CD14-positive monocyte (primary cell): ENCODE data around the gene SLC24A3. TPM values are rescaled to one million over a fixed set of nuclear protein-coding genes. Genes with fewer than 3 reads are reported as not detected.

Source experiments
- DNase-seq, 3 donors: peaks; one replicate each; pipeline ENCODE4 v3.0.0-alpha.2; 2011 to 2022
- H2AFZ ChIP-seq: 2 replicates; pipeline ENCODE4 v1.6.0; 2012; ENCODE audit warnings: mild to moderate bottlenecking, low read depth, low read length, inconsistent platforms; ENCODE audit not compliant: insufficient read depth, poor library complexity, severe bottlenecking
- H3K27ac ChIP-seq, 2 donors: 1 replicate in 1 of 2; 2 replicates in 1 of 2; pipeline ENCODE4 v1.5.1; 2012 to 2013; ENCODE audit warnings: low read length in 2 of 2, control low read depth in 1 of 2, inconsistent platforms in 1 of 2, low read depth in 1 of 2, mild to moderate bottlenecking in 1 of 2
- H3K27me3 ChIP-seq, 2 donors: one replicate each; pipeline versions ENCODE4 v1.6.0 to v1.6.1; 2011 to 2013; ENCODE audit warnings: low read length in 2 of 2; ENCODE audit not compliant: control insufficient read depth in 2 of 2, insufficient read depth in 2 of 2
- H3K36me3 ChIP-seq, 2 donors: replicated peaks in 1 of 2; 1 replicate in 1 of 2; 2 replicates in 1 of 2; pipeline versions ENCODE4 v1.5.1 to v1.6.1; 2012 to 2013; ENCODE audit warnings: low read length in 2 of 2, control low read depth in 1 of 2, inconsistent platforms in 1 of 2, mild to moderate bottlenecking in 1 of 2; ENCODE audit not compliant: insufficient read depth in 2 of 2, control insufficient read depth in 1 of 2
- H3K4me1 ChIP-seq, 2 donors: 1 replicate in 1 of 2; 2 replicates in 1 of 2; pipeline versions ENCODE4 v1.5.1 to v1.6.1; 2012 to 2013; ENCODE audit warnings: low read length in 2 of 2, control low read depth in 1 of 2, inconsistent platforms in 1 of 2, mild to moderate bottlenecking in 1 of 2, moderate library complexity in 1 of 2; ENCODE audit not compliant: insufficient read depth in 2 of 2, control insufficient read depth in 1 of 2
- H3K4me2 ChIP-seq: replicated peaks from 2 replicates; pipeline ENCODE3; 2012; ENCODE audit warnings: low read length, moderate library complexity, mild to moderate bottlenecking; ENCODE audit not compliant: poor library complexity, severe bottlenecking; ENCODE audit errors: extremely low read depth
- H3K4me3 ChIP-seq, 3 experiments: fragments of 200-600 bp in 1 of 3; sonication (generic) in 1 of 3; replicated peaks in 1 of 3; 1 replicate in 2 of 3; 2 replicates in 1 of 3; pipeline ENCODE4 v1.5.1; 2011 to 2013; ENCODE audit warnings: low read length in 3 of 3, mild to moderate bottlenecking in 3 of 3, control low read depth in 2 of 3, low read depth in 2 of 3, inconsistent platforms in 1 of 3, moderate library complexity in 1 of 3
- H3K79me2 ChIP-seq: 2 replicates; pipeline ENCODE4 v1.6.0; 2012; ENCODE audit warnings: mild to moderate bottlenecking, control low read depth, inconsistent platforms, low read length, moderate library complexity; ENCODE audit not compliant: insufficient read depth
- H3K9ac ChIP-seq: 2 replicates; pipeline ENCODE4 v1.6.0; 2017; ENCODE audit warnings: low read length, mild to moderate bottlenecking; ENCODE audit not compliant: insufficient read depth, poor library complexity, severe bottlenecking
- H3K9me3 ChIP-seq, 2 donors: replicated peaks in 1 of 2; 1 replicate in 1 of 2; 2 replicates in 1 of 2; pipeline versions ENCODE4 v1.5.1 to v1.6.1; 2012 to 2013; ENCODE audit warnings: low read length in 2 of 2, control low read depth in 1 of 2; ENCODE audit not compliant: control insufficient read depth in 1 of 2, insufficient read depth in 1 of 2
- H4K20me1 ChIP-seq: 2 replicates; pipeline ENCODE4 v1.6.0; 2012; ENCODE audit warnings: mild to moderate bottlenecking, low read length, control low read depth, moderate library complexity; ENCODE audit not compliant: insufficient read depth
- H3K27ac Mint-ChIP-seq, 7 donors: one replicate each; pipeline ENCODE4 v1.8.0; 2020; ENCODE audit warnings: mild to moderate bottlenecking in 7 of 7, mixed read lengths in 7 of 7, moderate library complexity in 6 of 7, inconsistent platforms in 2 of 7
- H3K27me3 Mint-ChIP-seq, 3 donors: one replicate each; pipeline ENCODE4 v1.8.0; 2021 to 2022; ENCODE audit warnings: low read depth in 3 of 3, mild to moderate bottlenecking in 3 of 3, mixed read lengths in 3 of 3, moderate library complexity in 3 of 3, inconsistent platforms in 1 of 3
- H3K36me3 Mint-ChIP-seq, 2 donors: one replicate each; pipeline ENCODE4 v1.8.0; 2020; ENCODE audit warnings: mixed read lengths in 2 of 2, inconsistent platforms in 1 of 2, mild to moderate bottlenecking in 1 of 2
- H3K4me1 Mint-ChIP-seq: one replicate; pipeline ENCODE4 v1.8.0; 2020; ENCODE audit warnings: mild to moderate bottlenecking, mixed read lengths
- H3K4me3 Mint-ChIP-seq, 2 donors: one replicate each; pipeline ENCODE4 v1.8.0; 2020; ENCODE audit warnings: mild to moderate bottlenecking in 2 of 2, mixed read lengths in 2 of 2, moderate library complexity in 1 of 2
- H3K9me3 Mint-ChIP-seq, 7 donors: one replicate each; pipeline ENCODE4 v1.8.0; 2020 to 2022; ENCODE audit warnings: mixed read lengths in 7 of 7, mild to moderate bottlenecking in 6 of 7, moderate library complexity in 6 of 7, inconsistent platforms in 2 of 7
- CTCF ChIP-seq: fragments of 200-600 bp; IDR thresholded peaks from one replicate; pipeline ENCODE4 v1.8.0; 2022; ENCODE audit warnings: antibody characterized with exemption, mild to moderate bottlenecking
- WGBS: methylation state at CpG from one replicate; pipeline ENCODE4 v1.1.5; 2013; ENCODE audit warnings: missing lambda C conversion rate; ENCODE audit not compliant: insufficient coverage; 5-methylcytosine and 5-hydroxymethylcytosine counted together
- intact Hi-C, 2 donors: fragments of 100-400 bp; cut with micrococcal nuclease; formaldehyde crosslinking; loops; one replicate each; pipeline versions ENCODE4 v1.15.0 to v1.15.1; 2023
- polyA plus RNA-seq, 3 donors: library from polyadenylated mRNA; depleted of rRNA in 1 of 3; unstranded in 2 of 3; stranded (reverse) in 1 of 3; fragments of 300-500 nt in 2 of 3; fragments of >200 nt in 1 of 3; fragmentation: Illumina TruSeq in 2 of 3; gene quantifications; 1 replicate in 2 of 3; 2 replicates in 1 of 3; pipeline ENCODE4 v1.2.3, GENCODE V29; 2012 to 2021

SLC24A3 gene
- polyA plus RNA-seq, 3 donors: 0.04 to 0.08 TPM; not detected in 1

GRCh38 chr20:19615629-19616028 is 403.2 kb downstream of the SLC24A3 start:
- Histone ChIP-seq H2AFZ (no peak overlapping the region), H3K27me3 (no peaks in the 10 kb centered on the region), H3K4me2 (no peak overlapping the region), H3K79me2 (no peaks in the 10 kb centered on the region), H3K4me3 (no peak overlapping the region), H3K4me1 (peaks cover 0 to 1% of the 10 kb centered on the region in 2 donors), H4K20me1 (no peaks in the 10 kb centered on the region), H3K36me3 (no peaks in the 10 kb centered on the region), H3K9ac (no peak overlapping the region), H3K9me3 (no peaks in the 10 kb centered on the region), H3K27ac (no peak overlapping the region)
- intact Hi-C loops: no loop called here
- peaks cover 3% of the 10 kb centered on the region for H3K4me1 Mint-ChIP-seq
- H3K4me3 Mint-ChIP-seq: no peak overlapping the region
- H3K9me3 Mint-ChIP-seq: peaks cover 0 to 5% (median 3%) of the 10 kb centered on the region in 7 donors
- TF ChIP-seq CTCF: no peak
- H3K36me3 Mint-ChIP-seq: no peaks in the 10 kb centered on the region
- no peak overlapping the region for H3K27ac Mint-ChIP-seq
- no peak for DNase-seq
- H3K27me3 Mint-ChIP-seq: peaks cover 7 to 12% (median 8%) of the 10 kb centered on the region in 3 donors

- intact Hi-C loops: no loop called here
- Mint-ChIP-seq H3K4me3 (no peak overlapping the region), H3K9me3 (peaks cover 0 to 4% (median 3%) of the 10 kb centered on the region in 7 donors), H3K27me3 (peaks cover 7 to 12% (median 8%) of the 10 kb centered on the region in 3 donors), H3K27ac (no peak overlapping the region), H3K4me1 (peaks cover 6% of the 10 kb centered on the region), H3K36me3 (no peaks in the 10 kb centered on the region)
- Histone ChIP-seq H3K27me3 (no peaks in the 10 kb centered on the region), H4K20me1 (no peaks in the 10 kb centered on the region), H2AFZ (no peak overlapping the region), H3K36me3 (no peaks in the 10 kb centered on the region), H3K4me3 (no peak overlapping the region), H3K9ac (no peak overlapping the region), H3K9me3 (no peaks in the 10 kb centered on the region), H3K4me2 (no peak overlapping the region), H3K4me1 (peaks cover 0 to 5% of the 10 kb centered on the region in 2 donors), H3K79me2 (no peaks in the 10 kb centered on the region), H3K27ac (no peak overlapping the region)
- WGBS: 88% methylated on average over 1 of the region's 2 CpGs
- DNase-seq: no peak
- TF ChIP-seq CTCF: no peak
These were observed 403.6 kb downstream of the SLC24A3 start for GRCh38 chr20:19616081-19616480.
